ENCODE data around the gene CLTB.

- TF ChIP-seq CTCF (IDR thresholded peaks at IDR 0.05 in 4 of 5, conservative IDR thresholded peaks at IDR 0.05 in 1 of 5) (no peak), POLR2A (IDR thresholded peaks at IDR 0.05) (no peak)
Observed at GRCh38 chr5:176440927-176441706, 24.8 kb upstream of the CLTB start.

All from gastrocnemius medialis (tissue), 4 donors.